K562 (cell line): Measurements from ENCODE around the gene TBC1D12. TPM values are rescaled to one million over a fixed set of nuclear protein-coding genes. Genes with fewer than 3 reads are reported as not detected.
A peak's percentile ranks its signal among the peaks of the same experiment; 100 is the strongest.

ENCODE experiments used
- ATAC-seq: fragments of 200-7000 bp; cut with Tn5 transposase; 3 replicates; pipeline ENCODE4 v1.9.1; 2020; ENCODE audit warnings: moderate library complexity
- BruUV-seq: library from RNA; stranded (reverse); fragments of 400-500 nt; replicated peaks from 2 replicates; lab custom pipeline; 2021; lab: Mats Ljungman, UMichigan
- CTCF ChIA-PET: fragments of 300-600 bp; formaldehyde crosslinking; extraction: SDS; loops from one replicate; lab custom pipeline; 2021; ENCODE audit warnings: low intra/inter-chr PET ratio; lab: Yijun Ruan, JAX
- POLR2A ChIA-PET: fragments of 300-600, 350-650 bp; sonication (Branson Sonifier 250); formaldehyde crosslinking; extraction: SDS; loops from one replicate; lab custom pipeline; 2021; ENCODE audit warnings: antibody characterized with exemption, inconsistent platforms; lab: Yijun Ruan, JAX
- DNase-seq, 4 experiments: peaks; one replicate each; pipeline versions ENCODE4 v3.0.0 to v3.0.0-alpha.2; 2011 to 2018; ENCODE audit warnings: low spot score in 3 of 4, mixed read lengths in 3 of 4; ENCODE audit errors: extremely low read depth in 1 of 4
- FAIRE-seq: peaks from 2 replicates; lab custom pipeline; 2011; peaks lifted over from hg19 to GRCh38; lab: Jason Lieb, UNC
- H2AFZ ChIP-seq: 2 replicates; pipeline ENCODE4 v1.6.0; 2011; ENCODE audit warnings: low read depth, low read length, control low read depth, inconsistent platforms
- H3K27ac ChIP-seq: fragments of 200-600 bp; 3 replicates; pipeline ENCODE4 v1.8.0; 2011; ENCODE audit warnings: low read depth, mild to moderate bottlenecking, control low read depth, inconsistent platforms, low read length, moderate library complexity, mixed read lengths; ENCODE audit errors: extremely low read depth
- H3K27me3 ChIP-seq, 2 experiments: fragments of 300-600 bp in 1 of 2; 2 replicates in 1 of 2; 3 replicates in 1 of 2; pipeline versions ENCODE4 v1.6.0 to v1.8.0; 2011; ENCODE audit warnings: inconsistent platforms in 2 of 2, low read length in 2 of 2, mild to moderate bottlenecking in 1 of 2, mixed read lengths in 1 of 2, moderate library complexity in 1 of 2; ENCODE audit not compliant: control insufficient read depth in 2 of 2, insufficient read depth in 2 of 2
- H3K36me3 ChIP-seq: fragments of 300-600 bp; 3 replicates; pipeline ENCODE4 v1.8.0; 2011; ENCODE audit warnings: mild to moderate bottlenecking, low read length, inconsistent platforms; ENCODE audit not compliant: control insufficient read depth, insufficient read depth
- H3K4me1 ChIP-seq, 2 experiments: fragments of 200-600 bp in 1 of 2; replicated peaks in 1 of 2; 2 replicates in 1 of 2; 3 replicates in 1 of 2; pipeline versions ENCODE4 v1.5.1 to v1.8.0; 2011; ENCODE audit warnings: inconsistent platforms in 2 of 2, low read length in 2 of 2, mild to moderate bottlenecking in 1 of 2, mixed read lengths in 1 of 2, moderate library complexity in 1 of 2; ENCODE audit not compliant: control insufficient read depth in 2 of 2, insufficient read depth in 2 of 2
- H3K4me2 ChIP-seq: 2 replicates; pipeline ENCODE4 v1.6.1; 2011; ENCODE audit warnings: low read length, control low read depth, inconsistent platforms, mixed read lengths; ENCODE audit not compliant: insufficient read depth
- H3K4me3 ChIP-seq: fragments of 200-600 bp; sonication (generic), shearing (Covaris generic); 2 replicates; pipeline ENCODE4 v1.5.1; 2016; ENCODE audit warnings: control low read depth, inconsistent platforms
- H3K79me2 ChIP-seq: fragments of 200-600 bp; 3 replicates; pipeline ENCODE4 v1.8.0; 2011; ENCODE audit warnings: low read length, inconsistent platforms; ENCODE audit not compliant: control insufficient read depth, insufficient read depth
- H3K9ac ChIP-seq, 2 experiments: 2 replicates each; pipeline versions ENCODE4 v1.6.0 to v1.6.1; 2011; ENCODE audit warnings: low read depth in 2 of 2, low read length in 2 of 2, control low read depth in 1 of 2, inconsistent platforms in 1 of 2, mild to moderate bottlenecking in 1 of 2, mixed read lengths in 1 of 2; ENCODE audit not compliant: insufficient read depth in 1 of 2
- H3K9me1 ChIP-seq: one replicate; pipeline ENCODE4 v1.6.0; 2011; ENCODE audit warnings: inconsistent platforms, mild to moderate bottlenecking, low read length, moderate library complexity; ENCODE audit not compliant: control insufficient read depth, insufficient read depth
- H3K9me3 ChIP-seq: replicated peaks from 2 replicates; pipeline ENCODE4 v1.5.1; 2011; ENCODE audit warnings: low read depth, low read length, inconsistent platforms; ENCODE audit not compliant: control insufficient read depth, insufficient read depth
- H4K20me1 ChIP-seq: replicated peaks from 2 replicates; pipeline ENCODE4 v1.6.1; 2011; ENCODE audit warnings: low read length, inconsistent platforms, mixed read lengths; ENCODE audit not compliant: control insufficient read depth, insufficient read depth
- ADNP ChIP-seq: fragments of 200-800 bp; sonication (Bioruptor generic); IDR thresholded peaks from 2 replicates; pipeline ENCODE4 v1.6.1; 2016; ENCODE audit warnings: missing genetic modification characterization, missing compliant biosample characterization
- KDM5B ChIP-seq: fragments of 200-600 bp; sonication (generic); IDR thresholded peaks from 2 replicates; pipeline ENCODE4 v1.6.1; 2012; ENCODE audit warnings: low read depth, mild to moderate bottlenecking, moderate library complexity, low read length, control low read depth, inconsistent platforms; ENCODE audit not compliant: insufficient replicate concordance
- MAFF ChIP-seq: IDR thresholded peaks from 2 replicates; pipeline ENCODE4 v1.6.1; 2012; ENCODE audit warnings: low read length, improper control_type of control experiment
- NCOA6 ChIP-seq: fragments of 450-650 bp; IDR thresholded peaks from 2 replicates; pipeline ENCODE4 v1.6.1; 2017; ENCODE audit warnings: mild to moderate bottlenecking
- NFATC3 ChIP-seq: fragments of 450-650 bp; IDR thresholded peaks from 2 replicates; pipeline ENCODE4 v1.6.1; 2017; ENCODE audit warnings: mild to moderate bottlenecking
- RCOR1 ChIP-seq, 2 experiments: IDR thresholded peaks; 2 replicates each; pipeline ENCODE4 v1.6.1; 2012; ENCODE audit warnings: low read depth in 2 of 2, low read length in 2 of 2, borderline replicate concordance in 1 of 2, improper control_type of control experiment in 1 of 2
- SPI1 ChIP-seq: IDR thresholded peaks from 2 replicates; pipeline ENCODE4 v1.6.1; 2011; ENCODE audit warnings: low read depth, low read length, control low read depth, borderline replicate concordance
- ZFPM2 ChIP-seq: fragments of 250-450 bp; sonication (Bioruptor Pico); IDR thresholded peaks from 2 replicates; pipeline ENCODE4 v1.5.1; 2022; ENCODE audit warnings: mild to moderate bottlenecking
- ZKSCAN8 ChIP-seq: fragments of 200-800 bp; sonication (Bioruptor generic); IDR thresholded peaks from 2 replicates; pipeline ENCODE4 v1.6.1; 2016; ENCODE audit warnings: missing genetic modification characterization, missing compliant biosample characterization
- ZNF143 ChIP-seq: sonication (generic); formaldehyde crosslinking; IDR thresholded peaks from 2 replicates; pipeline ENCODE4 v1.9.0; 2022; ENCODE audit warnings: mild to moderate bottlenecking, missing genetic modification reagents
- WGBS: fragments of 100-300 bp; shearing (Covaris generic); methylation state at CpG from one replicate; pipeline ENCODE4 v1.1.6; 2016; ENCODE audit warnings: low coverage, mixed read lengths; ENCODE audit not compliant: insufficient coverage; ENCODE audit errors: missing lambda C conversion rate; 5-methylcytosine and 5-hydroxymethylcytosine counted together
- in situ Hi-C: fragments of 300-500 bp; cut with MboI; formaldehyde crosslinking; loops from 4 replicates; pipeline ENCODE4 v1.15.0; 2018; ENCODE audit warnings: inconsistent platforms, mixed read lengths
- intact Hi-C: fragments of 100-400 bp; cut with micrococcal nuclease; formaldehyde crosslinking; loops from 2 replicates; pipeline ENCODE4 v1.14.2; 2022
- polyA plus RNA-seq, 8 experiments: library from polyadenylated mRNA; depleted of rRNA in 4 of 8; stranded (reverse) in 5 of 8; unstranded in 3 of 8; fragments of >200 nt; fragmentation: Nextera tagmentation in 2 of 8; fragmentation: Illumina TruSeq in 1 of 8; extraction: Ambion mirVana in 2 of 8; extraction: Trizol in 1 of 8; gene quantifications; 2 replicates each; pipeline versions ENCODE4 v1.2.1 to v1.2.3, GENCODE V29; 2011 to 2014; ENCODE audit warnings: inconsistent platforms in 1 of 8, missing spikeins in 1 of 8
- total RNA-seq, 7 experiments: library from RNA; depleted of rRNA in 6 of 7; stranded (reverse); fragments of >200 nt in 6 of 7; fragmentation: Illumina TruSeq in 2 of 7; extraction: Trizol in 2 of 7; gene quantifications; 2 replicates each; pipeline versions ENCODE4 v1.2.1 to v1.2.3, GENCODE V29; 2011 to 2021; ENCODE audit warnings: low replicate concordance in 1 of 7
- TF ChIP-seq, protein P1 (sequence below): fragments of 200-800 bp; sonication (Bioruptor generic); IDR thresholded peaks from 2 replicates; pipeline ENCODE4 v1.6.1; 2016; ENCODE audit warnings: missing genetic modification characterization, missing compliant biosample characterization
- TF ChIP-seq, protein P2 (sequence below): fragments of 200-800 bp; sonication (Bioruptor generic); IDR thresholded peaks from 2 replicates; pipeline ENCODE4 v1.6.1; 2017; ENCODE audit warnings: missing genetic modification characterization, missing compliant biosample characterization

The TBC1D12 gene
- total and polyA plus RNA-seq, 9 of the 15 experiments (the other 6 are each of a cell fraction or from before 2014, with no cell fraction given), result 2.1 to 6.7 (median 3.9) TPM

DNA sequence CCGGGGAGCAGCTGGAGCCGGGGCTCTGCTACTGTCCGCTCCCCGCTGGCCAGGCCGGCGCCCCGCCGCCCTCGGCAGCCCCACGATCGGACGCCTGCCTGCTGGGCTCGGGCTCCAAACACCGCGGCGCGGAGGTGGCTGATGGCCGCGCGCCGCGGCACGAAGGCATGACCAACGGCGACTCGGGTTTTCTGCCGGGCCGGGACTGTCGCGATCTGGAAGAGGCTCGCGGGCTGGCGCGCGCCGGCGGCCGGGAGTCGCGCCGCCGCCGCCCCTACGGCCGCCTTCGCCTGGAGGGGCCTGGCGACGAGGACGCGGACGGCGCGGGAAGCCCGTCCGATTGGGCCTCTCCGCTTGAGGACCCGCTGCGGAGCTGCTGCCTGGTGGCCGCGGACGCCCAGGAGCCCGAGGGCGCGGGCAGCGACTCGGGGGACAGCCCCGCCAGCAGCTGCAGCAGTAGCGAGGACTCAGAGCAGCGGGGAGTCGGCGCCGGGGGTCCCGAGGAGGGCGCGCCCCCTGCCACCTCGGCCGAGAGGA, 570 bp downstream of the TBC1D12 start (continued):
- TF ChIP-seq, protein P1, sequence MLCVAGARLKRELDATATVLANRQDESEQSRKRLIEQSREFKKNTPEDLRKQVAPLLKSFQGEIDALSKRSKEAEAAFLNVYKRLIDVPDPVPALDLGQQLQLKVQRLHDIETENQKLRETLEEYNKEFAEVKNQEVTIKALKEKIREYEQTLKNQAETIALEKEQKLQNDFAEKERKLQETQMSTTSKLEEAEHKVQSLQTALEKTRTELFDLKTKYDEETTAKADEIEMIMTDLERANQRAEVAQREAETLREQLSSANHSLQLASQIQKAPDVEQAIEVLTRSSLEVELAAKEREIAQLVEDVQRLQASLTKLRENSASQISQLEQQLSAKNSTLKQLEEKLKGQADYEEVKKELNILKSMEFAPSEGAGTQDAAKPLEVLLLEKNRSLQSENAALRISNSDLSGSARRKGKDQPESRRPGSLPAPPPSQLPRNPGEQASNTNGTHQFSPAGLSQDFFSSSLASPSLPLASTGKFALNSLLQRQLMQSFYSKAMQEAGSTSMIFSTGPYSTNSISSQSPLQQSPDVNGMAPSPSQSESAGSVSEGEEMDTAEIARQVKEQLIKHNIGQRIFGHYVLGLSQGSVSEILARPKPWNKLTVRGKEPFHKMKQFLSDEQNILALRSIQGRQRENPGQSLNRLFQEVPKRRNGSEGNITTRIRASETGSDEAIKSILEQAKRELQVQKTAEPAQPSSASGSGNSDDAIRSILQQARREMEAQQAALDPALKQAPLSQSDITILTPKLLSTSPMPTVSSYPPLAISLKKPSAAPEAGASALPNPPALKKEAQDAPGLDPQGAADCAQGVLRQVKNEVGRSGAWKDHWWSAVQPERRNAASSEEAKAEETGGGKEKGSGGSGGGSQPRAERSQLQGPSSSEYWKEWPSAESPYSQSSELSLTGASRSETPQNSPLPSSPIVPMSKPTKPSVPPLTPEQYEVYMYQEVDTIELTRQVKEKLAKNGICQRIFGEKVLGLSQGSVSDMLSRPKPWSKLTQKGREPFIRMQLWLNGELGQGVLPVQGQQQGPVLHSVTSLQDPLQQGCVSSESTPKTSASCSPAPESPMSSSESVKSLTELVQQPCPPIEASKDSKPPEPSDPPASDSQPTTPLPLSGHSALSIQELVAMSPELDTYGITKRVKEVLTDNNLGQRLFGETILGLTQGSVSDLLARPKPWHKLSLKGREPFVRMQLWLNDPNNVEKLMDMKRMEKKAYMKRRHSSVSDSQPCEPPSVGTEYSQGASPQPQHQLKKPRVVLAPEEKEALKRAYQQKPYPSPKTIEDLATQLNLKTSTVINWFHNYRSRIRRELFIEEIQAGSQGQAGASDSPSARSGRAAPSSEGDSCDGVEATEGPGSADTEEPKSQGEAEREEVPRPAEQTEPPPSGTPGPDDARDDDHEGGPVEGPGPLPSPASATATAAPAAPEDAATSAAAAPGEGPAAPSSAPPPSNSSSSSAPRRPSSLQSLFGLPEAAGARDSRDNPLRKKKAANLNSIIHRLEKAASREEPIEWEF, result no peak
- TF ChIP-seq, all 486 proteins: peak for 12

DNA sequence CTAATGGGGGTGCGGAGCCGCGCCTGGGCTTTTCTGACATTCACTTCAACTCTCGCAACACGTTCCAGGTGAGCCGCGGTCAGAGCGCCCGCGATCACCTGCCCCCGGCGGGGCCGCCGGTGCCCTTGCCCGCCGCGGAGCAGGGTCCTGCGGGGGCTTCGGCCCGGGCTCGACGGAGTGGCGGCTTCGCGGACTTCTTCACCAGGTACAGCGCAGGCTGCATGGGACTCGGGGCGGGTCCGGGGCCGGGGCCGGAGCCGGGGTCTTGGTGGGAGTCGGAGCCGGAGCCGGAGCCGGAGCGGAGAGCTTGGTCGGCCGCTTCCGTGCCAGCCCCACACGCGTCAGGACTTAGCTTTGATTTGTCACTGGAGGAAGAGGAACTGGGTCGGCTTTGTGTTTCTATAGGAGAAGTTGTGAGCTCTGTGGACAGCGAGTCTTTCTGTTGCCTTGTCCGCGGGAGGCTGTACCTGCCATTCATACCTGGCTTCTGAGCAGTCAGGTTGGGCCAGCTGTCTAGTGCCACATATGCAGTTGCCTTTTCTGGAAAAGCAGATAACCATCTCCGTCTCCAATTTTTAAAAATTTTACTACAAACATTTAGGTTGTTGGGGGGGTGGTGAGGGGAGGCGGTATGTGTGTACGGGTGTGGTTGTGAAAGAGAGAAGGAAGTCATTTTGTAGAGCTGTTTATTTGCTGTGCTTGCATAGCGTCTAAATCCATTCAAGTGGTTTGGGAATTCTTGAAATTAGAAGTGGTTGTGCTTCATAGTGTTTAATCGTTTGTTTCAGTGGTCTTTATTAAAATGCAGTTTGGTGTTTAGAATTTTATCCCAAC, 1.3 kb downstream of the TBC1D12 start:
- Histone ChIP-seq H3K27ac (peak overlapping the region; percentile 83; the same call in 2 of the 3 replicates), H3K9ac (peak overlapping the region; percentile 67 to 95), H3K9me3 (no peaks in the 10 kb centered on the region), H4K20me1 (no peaks in the 10 kb centered on the region), H3K9me1 (no peaks in the 10 kb centered on the region), H3K27me3 (no peaks in the 10 kb centered on the region), H2AFZ (peak overlapping the region; percentile 97), H3K36me3 (no peaks in the 10 kb centered on the region), H3K4me2 (peak overlapping the region; percentile 84), H3K4me1 (peaks cover 7 to 16% of the 10 kb centered on the region in 2 experiments; a peak in 3 of 5 replicates), H3K79me2 (peaks cover 50% of the 10 kb centered on the region), H3K4me3 (peak overlapping the region; percentile 76)
- DNase-seq (peak; percentile 16 to 54 (median 20)), ATAC-seq (peak; percentile 49), FAIRE-seq (peak; percentile 29)
- WGBS, result 1% methylated on average over 14 of the region's 51 CpGs
- CTCF ChIA-PET, result no interaction called here
- POLR2A ChIA-PET, result interaction anchor here (1.3 kb wide), 1 partner anchor 13 kb away, joined by 6 read pairs; no protein-coding TSS in a partner anchor
- intact Hi-C loops (loop anchor here (2.0 kb wide), 1 partner anchor 41 kb away; the partner anchor contains the start of gene NOC3L), in situ Hi-C loops (no loop called here)
- BruUV-seq, result no TSS peak
- TF ChIP-seq RCOR1 (IDR thresholded peaks at IDR 0.05; ENCODE audit: borderline replicate concordance in 1 of 2, low read depth in 2 of 2, low read length in 2 of 2) (0 out of 4 replicates have a peak, but pooled peaks of 1 of the 2 experiments have one; percentile 27), NFATC3 (no peak), ZFPM2 (no peak), NCOA6 (peak; percentile 13; the same call in 1 of the 2 replicates), ADNP (no peak), KDM5B (peak; percentile 7), SPI1 (peak; percentile 88), ZNF143 (CRISPR knock-in tag) (no peak), MAFF (no peak), ZKSCAN8 (CRISPR knock-in tag) (no peak)
- TF ChIP-seq, protein P2, sequence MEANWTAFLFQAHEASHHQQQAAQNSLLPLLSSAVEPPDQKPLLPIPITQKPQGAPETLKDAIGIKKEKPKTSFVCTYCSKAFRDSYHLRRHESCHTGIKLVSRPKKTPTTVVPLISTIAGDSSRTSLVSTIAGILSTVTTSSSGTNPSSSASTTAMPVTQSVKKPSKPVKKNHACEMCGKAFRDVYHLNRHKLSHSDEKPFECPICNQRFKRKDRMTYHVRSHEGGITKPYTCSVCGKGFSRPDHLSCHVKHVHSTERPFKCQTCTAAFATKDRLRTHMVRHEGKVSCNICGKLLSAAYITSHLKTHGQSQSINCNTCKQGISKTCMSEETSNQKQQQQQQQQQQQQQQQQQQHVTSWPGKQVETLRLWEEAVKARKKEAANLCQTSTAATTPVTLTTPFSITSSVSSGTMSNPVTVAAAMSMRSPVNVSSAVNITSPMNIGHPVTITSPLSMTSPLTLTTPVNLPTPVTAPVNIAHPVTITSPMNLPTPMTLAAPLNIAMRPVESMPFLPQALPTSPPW (CRISPR knock-in tag), result 0 out of 2 replicates have a peak, but pooled peaks have one; percentile 28
